CD4-positive, alpha-beta T cell treated with Interleukin-6 for 4 hours (primary cell): ENCODE results near the gene KREMEN2.
A peak's percentile ranks its signal among the peaks of the same experiment; 100 is the strongest.

ENCODE experiments used
- DNase-seq: peaks from one replicate; pipeline ENCODE4 v3.0.0-alpha.2; 2020; ENCODE audit warnings: mixed read lengths

The KREMEN2 gene

DNA sequence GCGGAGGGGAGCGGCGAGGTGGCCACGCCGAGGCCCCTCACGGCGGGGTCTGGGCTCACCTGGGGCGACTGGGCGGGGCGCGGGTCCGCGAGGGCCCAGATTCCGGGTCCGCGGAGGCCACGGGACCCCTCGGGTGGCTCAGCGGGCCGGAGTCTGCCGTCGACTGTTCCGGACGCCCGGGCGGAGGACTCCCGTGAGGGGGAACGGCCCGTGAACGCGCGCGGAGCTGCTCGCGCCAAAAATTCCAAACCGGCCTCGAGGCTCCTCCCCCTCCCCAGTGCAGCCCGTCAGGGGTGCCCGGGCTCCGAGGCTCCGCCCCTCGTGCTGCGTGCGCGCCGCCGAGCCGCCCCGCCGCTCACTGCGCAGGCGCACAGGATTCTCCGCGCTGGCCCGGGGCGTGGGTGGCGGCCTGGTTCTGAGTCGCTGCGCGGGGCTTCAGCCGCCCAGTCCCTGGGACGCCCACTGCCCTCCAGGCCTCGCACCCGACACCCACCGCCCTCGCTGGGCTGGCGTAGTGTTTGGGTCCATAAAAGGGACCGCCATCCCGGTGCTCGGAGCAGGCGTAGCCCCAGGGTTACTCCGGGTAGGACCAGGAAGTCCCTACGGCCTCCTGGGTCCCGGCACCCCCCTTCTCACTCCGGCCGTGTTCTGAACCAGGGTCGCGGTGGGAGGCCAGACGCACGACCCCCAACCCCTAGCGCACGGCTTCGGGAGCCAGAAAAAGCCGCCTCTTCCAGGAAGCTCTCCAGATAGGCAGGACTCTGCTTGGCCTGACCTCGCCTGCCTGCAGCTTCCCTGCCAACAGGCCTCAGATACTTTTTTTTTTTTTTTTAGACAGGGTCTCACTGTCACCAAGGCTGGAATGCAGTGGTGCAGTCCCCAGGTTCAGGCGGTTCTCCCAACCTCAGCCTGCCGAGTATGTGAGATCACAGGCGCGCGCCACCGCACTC, 16.4 kb downstream of the KREMEN2 start, which contains the start of gene PKMYT1:
PKMYT1 (minus strand) TSS at position 220 of the 950 bp plus-strand sequence. CDS start 789 bp downstream, outside the sequence.
- DNase-seq = peak; percentile 95

DNA sequence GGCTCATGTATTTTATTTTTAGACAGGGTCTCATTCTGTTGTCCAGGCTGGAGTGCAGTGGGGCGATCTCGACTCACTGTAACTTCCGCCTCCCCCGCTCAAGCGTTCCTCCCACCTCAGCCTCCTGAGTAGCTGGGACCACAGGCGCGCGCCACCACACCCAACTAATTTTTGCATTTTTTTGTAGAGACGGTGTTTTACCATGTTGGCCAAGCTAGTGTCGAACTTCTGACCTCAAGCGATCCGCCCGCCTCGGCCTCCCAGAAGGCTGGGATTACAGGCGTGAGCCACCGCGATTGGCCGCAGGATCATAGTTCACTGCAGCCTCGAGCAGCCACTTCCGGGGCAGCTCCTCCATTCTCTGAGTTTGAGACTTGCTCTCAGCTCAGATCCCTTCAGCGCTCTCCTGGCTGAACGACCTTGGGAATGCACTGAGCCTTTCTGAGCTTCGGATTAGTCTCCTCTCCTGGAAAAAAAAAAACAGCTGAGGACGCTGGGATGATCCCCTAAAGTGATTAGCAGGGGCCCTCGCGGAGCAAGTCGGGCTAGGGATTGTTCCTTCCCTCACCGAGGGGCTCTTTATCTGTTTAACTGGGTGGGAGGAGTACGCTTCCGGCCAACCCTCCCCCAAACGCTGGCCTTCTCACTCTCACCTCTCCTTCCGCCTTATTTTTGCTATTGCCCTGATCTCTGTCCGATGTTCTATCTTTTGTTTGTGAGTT, 17.3 kb downstream of the KREMEN2 start:
- no peak for DNase-seq

GRCh38 chr16:2981899-2982250, 17.8 kb downstream of the KREMEN2 start:
- DNase-seq = no peak

GRCh38 chr16:2982402-2982801, 18.3 kb downstream of the KREMEN2 start:
- DNase-seq = no peak

DNA sequence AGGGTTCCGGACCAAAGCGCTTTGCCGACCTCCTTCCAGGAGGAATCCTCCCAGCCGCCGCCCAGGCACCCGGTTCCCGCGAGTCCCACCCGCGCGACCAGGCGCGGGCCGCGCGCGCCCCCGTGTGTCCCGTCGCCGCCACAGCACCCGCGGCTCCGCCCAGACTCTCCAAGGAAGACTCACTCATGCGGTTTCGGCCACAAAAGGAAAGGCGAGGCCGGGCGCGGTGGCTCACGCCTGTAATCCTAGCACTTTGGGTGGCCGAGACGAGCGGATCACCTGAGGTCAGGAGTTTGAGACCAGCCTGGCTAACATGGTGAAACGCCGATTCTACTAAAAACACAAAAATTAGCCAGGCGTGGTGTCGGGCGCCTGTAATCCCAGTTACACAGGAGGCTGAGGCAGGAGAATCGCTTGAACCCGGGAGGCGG, 19.6 kb downstream of the KREMEN2 start:
- DNase-seq = peak; percentile 70

DNA sequence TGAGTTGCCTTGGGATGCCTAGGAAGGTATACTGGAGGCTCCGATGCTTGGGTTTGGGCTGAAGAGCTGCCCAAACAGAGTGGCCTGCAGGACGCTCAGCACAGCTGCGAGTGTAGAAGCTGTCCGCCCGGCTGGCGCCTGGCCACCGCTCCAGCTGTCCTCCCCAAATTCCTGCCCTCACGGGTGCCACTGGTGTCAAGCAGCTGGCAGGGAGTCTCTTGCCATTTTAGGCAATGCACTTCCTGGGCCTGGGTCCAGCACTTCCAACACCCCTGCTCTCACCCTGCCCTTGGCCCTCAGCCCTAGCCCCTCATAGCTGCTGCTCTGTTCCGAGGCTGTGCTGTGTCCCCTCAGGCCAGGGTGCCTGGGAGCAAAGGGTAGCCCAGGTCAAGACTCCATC, 21.4 kb downstream of the KREMEN2 start:
- no peak for DNase-seq

- DNase-seq = no peak
Observed at GRCh38 chr16:2985893-2986355, 21.8 kb downstream of the KREMEN2 start.

DNA sequence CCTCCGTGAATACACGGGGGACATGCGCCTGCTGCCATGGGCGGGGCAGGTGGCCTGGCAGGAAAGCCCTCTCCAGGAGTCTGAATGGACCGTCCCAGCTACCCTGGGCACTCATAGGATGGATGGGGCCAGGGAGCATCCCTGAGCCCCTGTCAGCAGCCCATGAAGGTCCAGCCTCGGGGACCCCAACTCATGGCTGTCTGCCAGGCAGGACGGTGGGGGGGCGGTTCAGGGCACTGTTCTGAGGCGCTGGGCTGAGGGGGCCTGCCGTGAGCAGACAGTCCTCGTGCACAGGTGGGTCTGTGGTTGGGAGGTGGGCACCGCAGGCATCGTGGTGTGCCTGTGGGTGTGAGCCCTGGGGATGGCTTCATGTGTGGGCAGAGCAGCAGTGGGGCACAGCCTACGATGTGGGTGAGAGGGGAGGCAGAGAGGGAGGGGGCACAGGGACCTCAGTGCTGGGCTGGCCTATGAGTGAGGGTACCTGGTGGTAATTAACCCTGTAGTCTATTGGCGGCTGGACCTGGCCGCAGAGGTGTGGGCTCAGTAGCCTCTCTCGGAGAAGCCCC, 22.6 kb downstream of the KREMEN2 start:
- no peak for DNase-seq

- no peak for DNase-seq
Observed at GRCh38 chr16:2987286-2987685, 23.2 kb downstream of the KREMEN2 start.

DNA sequence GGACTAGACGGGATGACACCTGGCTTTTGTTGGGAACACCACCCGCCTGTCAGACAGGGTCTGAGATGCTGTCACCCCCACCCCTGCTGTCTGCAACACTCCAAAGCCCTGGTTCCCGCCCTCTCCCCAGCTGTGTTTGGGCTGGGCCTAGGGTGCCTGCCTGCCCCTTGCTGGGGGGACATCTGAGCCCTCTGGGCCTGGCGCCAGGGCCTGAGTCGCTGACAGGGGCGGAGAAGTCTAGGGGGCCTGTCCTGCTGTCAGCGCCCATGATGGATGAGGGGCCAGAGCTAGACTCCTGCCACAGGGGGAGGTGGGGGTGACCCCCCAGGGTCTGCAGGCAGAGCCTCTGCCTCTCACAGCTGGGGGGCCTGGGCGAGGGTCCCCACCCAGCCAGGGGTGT, 23.8 kb downstream of the KREMEN2 start:
- DNase-seq = no peak

- DNase-seq = no peak
Observed at GRCh38 chr16:2988590-2989099, 24.6 kb downstream of the KREMEN2 start.

GRCh38 chr16:2990891-2991290, 26.8 kb downstream of the KREMEN2 start:
- DNase-seq = no peak

DNA sequence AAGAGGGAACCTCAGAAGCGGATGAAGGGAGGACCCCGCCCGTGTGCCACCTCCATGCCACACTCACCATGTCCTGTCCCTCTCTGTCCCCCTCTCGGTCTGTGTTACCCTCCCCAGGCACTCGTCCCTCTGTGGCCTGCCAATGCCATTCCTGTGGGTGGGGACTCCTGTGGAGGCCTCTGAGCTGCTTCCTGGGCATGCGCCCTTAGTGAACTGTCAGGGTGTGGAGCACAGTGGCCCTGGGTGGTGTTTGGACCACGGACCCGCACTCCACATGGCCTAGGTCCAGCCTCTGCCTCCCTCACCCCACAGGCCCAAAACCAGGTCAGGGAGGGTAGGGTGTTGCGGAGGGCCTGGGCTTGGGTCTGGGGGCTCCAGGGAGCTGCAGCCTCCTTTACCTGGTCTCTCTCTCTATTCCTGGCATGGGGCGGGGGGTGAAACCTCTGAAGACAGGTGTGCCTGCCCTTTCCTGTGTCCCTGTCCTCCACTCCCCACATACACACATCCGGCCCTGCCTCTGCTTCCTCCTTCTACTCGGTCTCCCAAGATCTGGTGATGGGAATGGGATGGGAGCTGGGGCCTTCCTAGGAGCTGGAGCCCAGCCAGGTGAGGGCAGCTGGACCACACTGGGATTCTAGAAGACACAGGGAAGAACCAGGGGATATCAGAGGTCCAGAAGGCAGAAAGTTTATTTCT, 27.6 kb downstream of the KREMEN2 start:
- no peak for DNase-seq

GRCh38 chr16:2992383-2993081, 28.5 kb downstream of the KREMEN2 start:
- DNase-seq = no peak

GRCh38 chr16:2996298-2996697, 32.2 kb downstream of the KREMEN2 start:
- no peak for DNase-seq

DNA sequence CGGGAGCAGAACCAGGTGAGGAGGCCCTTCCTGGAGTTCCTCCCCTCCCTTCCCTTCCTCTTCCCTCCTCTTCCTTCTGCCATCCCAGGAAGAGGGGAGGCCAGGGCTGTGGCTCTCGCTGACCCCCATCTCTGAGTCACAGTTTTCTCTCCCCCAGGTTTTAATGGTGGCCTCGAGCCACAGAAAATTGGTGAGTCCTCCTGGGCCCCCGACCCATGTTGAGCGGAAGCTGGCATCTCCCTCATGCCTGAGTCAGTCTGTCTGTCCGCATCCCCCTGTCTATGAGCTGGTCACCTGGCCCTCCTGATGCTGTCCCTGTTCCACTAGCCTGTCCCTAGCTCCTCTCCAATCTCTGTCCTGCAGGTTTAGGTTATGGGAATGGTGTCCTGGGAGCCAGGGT, 35.9 kb downstream of the KREMEN2 start:
- no peak for DNase-seq

DNA sequence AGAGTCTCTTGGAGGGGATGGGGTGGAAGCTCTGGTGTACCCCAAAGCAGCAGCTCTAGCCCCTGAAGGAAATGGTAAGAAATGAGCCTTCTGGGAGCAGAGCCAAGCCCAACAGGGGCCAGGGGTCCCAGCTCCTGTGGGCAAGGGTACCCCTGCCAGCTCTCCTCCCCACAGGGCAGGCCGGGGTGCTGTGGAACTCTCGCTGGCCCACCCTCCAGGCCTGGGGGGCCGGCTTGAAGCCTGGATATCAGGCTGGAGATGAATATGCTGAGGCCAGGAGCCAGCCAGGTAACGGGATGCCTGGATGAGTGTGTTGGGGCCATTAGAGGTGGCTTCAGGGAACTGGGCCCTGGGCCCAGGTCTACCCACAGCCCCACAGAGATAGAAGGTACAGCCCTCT, 36.5 kb downstream of the KREMEN2 start:
- no peak for DNase-seq

DNA sequence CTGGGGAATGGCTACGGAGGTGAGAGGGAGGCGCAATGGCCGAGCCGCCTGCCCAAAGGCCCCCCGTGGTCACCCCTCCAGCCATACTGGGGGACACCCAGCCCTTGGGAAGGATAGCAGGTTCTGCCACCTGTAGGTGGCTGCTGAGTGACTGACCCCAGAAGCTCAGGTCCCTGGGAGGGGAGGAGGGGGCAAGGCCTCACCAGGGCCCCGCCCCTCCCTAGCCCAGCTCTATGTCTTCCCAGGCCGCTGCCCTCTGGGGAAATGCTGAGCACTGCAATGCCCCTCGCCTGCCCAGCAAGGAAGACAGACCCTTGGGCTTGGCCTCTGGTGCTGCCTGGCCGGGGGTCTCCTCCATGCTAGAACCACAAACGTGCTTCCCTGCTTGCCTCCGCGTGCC, 37.2 kb downstream of the KREMEN2 start:
- DNase-seq = no peak

GRCh38 chr16:3003582-3004270, 39.7 kb downstream of the KREMEN2 start:
- DNase-seq = peak; percentile 97

DNA sequence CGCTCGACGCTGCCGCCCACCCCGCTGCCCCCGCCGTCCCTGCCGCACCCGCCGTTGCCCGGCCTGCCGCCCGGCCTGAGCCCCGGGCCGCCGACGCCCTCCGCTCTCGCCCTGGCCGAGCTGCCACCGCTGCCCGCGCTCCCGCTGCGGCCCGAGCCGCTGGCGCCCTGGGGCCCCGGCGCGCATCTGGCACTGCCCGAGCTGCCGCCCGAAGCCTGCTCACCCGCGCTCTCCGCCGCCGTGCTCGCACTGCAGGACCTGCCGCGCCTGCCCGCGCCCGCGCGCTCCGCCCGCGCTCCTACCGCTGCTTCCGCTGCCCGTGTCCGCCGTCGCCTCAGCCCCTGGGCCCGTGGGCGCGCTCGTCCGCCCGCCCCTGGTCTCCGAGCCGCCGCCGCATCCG, 40.2 kb downstream of the KREMEN2 start:
- DNase-seq = peak; percentile 26

- no peak for DNase-seq
Observed at GRCh38 chr16:3004781-3005284, 40.8 kb downstream of the KREMEN2 start.
